GM18867 (cell line): ENCODE measurements around the gene NELL1.

Experiments used
- ATAC-seq: cut with Tn5 transposase; IDR thresholded peaks from one replicate; pipeline ENCODE4 v1.9.1; 2021; ENCODE audit warnings: mild to moderate bottlenecking, moderate library complexity; ENCODE audit not compliant: unreplicated experiment

NELL1 gene

DNA sequence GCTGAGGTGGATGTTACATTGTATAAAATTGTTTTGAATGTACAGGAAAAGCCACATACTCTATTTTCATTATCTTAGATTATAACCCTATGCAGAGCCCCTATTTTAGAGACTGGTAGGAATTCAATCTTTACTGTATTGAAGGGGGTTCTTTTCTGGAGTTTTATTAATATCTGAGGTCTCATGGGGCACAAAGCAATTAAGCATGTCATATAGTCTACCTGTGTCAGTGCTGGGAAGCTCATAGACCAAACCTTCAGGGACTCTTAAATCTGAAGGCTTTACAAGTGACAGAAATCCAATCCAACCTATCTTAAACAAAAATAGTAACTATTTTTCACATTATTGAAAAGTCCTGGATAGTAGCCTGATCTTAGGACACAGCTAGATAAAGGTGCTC is 733.7 kb downstream of the NELL1 start:
- no peak for ATAC-seq

DNA sequence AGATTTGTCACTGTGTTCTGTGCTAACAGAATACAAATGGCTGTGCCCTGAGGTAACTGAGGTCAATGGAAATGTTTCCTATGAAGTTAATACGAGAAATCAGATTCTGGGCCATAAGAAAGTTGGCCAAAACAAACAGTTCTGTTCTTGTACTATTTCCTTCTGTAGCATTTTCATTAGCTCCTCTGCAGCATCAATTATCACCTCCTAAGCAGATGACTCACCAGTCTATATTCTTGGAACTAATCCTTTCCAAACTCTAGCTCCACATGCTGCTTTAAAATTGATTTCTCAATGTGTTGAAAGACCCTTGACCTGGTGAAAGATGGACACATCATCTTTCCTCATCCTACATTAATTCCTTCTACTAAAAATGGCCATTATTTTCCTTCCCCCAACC is 736.0 kb downstream of the NELL1 start:
- no peak for ATAC-seq

GRCh38 chr11:21410513-21410912 is 741.1 kb downstream of the NELL1 start:
- no peak for ATAC-seq

GRCh38 chr11:21411104-21411503 is 741.7 kb downstream of the NELL1 start:
- no peak for ATAC-seq

- ATAC-seq: no peak
Measured at GRCh38 chr11:21411597-21411996, 742.2 kb downstream of the NELL1 start.

GRCh38 chr11:21412652-21413383 is 743.4 kb downstream of the NELL1 start:
- ATAC-seq: peak; percentile 54

GRCh38 chr11:21414953-21415352 is 745.6 kb downstream of the NELL1 start:
- ATAC-seq: no peak

DNA sequence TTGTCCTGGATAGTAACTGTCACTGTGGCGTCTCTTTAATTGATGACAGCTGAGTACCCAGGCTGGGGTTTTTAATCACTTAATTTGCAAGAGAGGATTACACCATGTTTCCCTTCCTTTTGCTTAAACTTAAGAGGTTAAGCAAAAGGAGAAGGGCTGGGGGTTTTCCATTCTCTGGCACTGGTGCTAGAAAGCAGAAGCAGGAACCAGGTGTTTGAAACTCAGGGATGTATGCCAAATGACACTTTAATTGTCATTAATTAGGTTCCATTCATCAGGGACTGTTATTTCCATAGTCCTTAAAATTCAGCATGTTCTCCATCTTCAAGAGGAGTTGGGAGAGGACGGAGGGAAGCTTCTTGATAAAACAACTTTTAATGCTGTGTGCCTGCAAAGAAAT is 746.2 kb downstream of the NELL1 start:
- no peak for ATAC-seq

DNA sequence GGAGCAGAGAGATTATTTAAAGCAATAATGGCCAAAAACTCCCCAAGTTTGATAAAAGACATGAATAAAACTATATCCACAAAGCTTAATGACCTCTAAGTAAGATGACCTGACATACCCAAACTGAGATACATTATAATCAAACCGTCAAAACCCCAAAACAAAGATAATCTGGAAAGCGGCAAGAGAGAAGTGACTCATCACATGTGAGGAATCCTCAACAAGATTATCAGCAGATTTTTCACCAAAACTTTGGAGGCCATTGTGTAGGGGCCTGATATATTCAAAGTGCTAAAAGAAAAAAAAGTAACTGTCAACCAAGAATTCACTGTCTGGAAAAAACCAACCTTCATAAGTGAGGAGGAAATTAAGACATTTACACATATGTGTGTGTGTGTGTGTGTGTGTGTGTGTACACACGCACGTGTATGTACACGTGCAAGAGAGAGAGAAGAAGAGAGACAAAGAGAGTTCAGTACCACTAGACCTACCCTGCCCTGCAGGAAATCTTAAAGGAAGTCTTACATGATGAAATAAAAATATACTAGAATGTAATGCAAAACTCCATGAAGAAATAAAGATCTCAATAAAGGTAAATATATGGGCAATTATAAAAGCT is 752.4 kb downstream of the NELL1 start:
- ATAC-seq: no peak

DNA sequence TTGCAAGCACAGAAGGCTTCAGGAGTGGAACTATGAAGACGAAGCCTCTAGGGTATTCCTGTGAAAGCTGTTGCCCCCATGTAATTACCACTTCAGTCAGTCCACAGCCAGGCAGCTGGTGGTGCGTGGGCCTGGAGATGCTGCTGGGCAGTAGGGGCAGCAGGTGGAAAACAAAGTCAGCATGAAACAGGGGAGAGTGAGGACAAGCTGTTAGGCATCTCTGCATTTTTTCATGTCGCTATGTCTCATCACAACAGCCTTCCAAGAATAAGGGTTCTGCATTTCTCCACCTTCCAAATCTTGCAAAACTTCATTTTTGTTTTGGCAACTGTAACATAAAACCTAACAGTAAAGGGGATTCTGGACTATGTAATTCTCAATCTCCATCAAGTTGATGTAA is 757.5 kb downstream of the NELL1 start:
- no peak for ATAC-seq

DNA sequence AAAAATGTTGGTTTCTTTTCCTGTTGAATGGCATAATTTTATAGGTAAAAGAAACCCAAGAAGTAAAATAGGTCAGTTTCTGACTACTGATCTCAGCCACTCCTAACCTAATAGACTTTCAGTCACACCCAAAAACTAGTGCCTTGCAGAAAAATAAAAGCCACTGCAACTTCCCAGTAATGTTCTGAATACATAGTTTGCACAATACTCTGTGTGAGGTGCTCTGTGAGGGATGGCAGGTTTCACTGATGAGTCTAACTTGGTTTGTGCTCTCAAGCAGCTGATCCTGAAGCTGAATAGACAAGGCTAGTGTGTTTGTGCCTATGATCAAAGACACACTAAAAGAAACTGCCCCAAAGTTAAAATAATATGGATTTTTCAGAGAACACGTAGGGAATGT is 758.3 kb downstream of the NELL1 start:
- no peak for ATAC-seq

DNA sequence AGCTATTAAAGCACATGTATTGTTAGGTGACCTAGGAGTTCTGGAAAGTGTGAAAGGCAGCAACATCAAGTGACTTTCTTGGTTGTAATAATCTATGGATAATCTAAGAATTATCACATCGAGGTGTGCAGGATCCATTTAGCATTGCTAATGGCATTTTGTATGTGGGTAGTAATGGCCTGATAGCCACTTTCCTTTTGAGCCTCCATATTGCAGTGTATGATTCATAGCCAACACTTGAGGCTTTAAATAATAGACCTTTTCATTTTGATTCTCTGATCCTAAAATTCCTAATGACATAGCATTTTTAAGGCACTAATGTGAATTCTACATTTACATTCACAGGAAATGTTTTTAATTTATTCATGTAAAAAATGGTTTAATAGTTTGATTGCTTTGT is 759.4 kb downstream of the NELL1 start:
- no peak for ATAC-seq

DNA sequence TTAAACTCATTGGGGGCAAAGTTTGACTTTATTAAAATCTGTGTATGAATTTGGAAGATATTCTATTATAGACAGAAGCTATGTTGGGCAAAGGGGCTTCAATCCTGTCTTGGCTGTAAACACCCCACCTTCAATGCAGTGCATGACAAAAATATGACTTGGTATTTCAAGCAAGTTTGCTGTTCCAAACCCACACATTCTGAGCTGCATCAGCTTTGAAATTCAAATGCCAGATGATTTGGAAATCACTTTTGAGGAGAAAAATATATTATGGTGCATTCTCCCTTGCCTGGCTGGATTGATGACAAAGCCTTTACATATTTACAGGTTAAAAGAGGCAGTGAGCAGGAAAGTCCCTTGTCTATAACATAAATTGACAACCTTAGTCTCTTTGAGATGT is 760.0 kb downstream of the NELL1 start:
- no peak for ATAC-seq

- ATAC-seq: no peak
Measured at GRCh38 chr11:21430537-21430936, 761.2 kb downstream of the NELL1 start.

- peak; percentile 81 for ATAC-seq
Measured at GRCh38 chr11:21446939-21447590, 777.7 kb downstream of the NELL1 start.

GRCh38 chr11:21447871-21448270 is 778.5 kb downstream of the NELL1 start:
- no peak for ATAC-seq

GRCh38 chr11:21456186-21456585 is 786.8 kb downstream of the NELL1 start:
- no peak for ATAC-seq

DNA sequence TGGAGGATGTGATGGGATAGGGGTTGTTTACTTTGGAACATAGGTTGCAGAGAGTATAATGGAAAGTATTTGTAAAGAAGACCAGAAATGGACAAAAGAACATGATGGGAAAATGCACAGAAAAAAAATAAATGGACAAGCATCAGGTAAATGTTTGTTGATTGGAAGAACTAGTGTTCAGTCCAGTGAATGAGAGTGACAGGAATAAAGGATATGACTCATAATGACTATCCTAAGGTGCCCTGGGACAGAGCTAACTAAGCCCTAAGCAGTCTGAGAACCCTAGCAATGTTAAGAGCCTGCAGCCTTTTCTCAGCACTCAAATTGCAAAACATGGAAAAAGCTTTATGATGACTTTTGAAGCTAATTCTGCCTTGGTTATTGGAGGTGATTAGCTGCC is 790.7 kb downstream of the NELL1 start:
- ATAC-seq: no peak

DNA sequence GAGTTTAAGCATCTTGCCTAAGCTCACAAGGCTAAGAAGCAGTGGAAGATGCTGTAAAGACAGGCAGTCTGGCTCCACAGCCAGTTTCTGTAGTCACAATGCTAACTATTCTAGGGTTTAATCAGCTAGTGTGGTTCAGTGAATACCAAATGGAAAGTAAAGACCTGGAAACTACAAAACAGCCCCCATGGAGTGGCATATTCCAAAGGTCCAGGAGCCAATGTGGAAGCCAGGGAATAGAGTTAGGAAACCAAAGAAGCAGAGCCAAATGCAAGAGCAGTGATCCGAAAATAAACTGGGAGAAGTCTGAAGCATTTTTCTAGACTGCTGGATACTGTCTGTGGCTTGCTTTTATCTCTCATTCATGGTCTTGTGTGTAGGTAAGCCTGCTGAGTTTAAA is 792.3 kb downstream of the NELL1 start:
- no peak for ATAC-seq

DNA sequence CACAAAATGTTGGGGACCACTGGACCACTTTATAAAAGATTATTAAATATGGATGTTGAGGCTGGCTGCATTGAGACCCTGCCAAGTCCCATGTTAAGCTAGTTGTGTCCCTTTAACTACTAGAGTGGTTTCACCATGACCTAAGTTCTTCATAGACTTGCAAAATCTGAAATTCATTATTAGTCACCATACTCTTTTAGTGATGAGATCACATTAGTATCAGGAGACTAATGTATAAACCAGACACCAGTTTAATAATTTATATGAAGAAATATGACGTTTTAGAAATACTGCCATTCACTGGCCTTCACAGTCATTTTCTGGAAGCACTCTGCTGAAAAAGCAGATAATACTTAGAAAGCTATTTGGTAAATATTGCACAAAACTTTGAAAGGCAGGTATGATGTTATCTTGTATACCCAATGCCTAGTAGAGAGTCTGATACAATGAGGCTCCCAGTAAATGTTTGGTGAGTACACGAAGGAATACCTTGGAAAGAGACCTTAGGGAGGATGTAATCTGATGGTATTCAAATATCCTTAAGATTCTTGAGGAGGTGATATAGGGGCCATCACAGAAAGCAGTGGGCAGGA is 795.3 kb downstream of the NELL1 start:
- ATAC-seq: peak; percentile 74

- ATAC-seq: no peak
Measured at GRCh38 chr11:21465203-21465602, 795.8 kb downstream of the NELL1 start.

GRCh38 chr11:21465920-21466319 is 796.5 kb downstream of the NELL1 start:
- ATAC-seq: no peak
